ENCODE measurements around the gene RDH14.

The RDH14 gene

DNA sequence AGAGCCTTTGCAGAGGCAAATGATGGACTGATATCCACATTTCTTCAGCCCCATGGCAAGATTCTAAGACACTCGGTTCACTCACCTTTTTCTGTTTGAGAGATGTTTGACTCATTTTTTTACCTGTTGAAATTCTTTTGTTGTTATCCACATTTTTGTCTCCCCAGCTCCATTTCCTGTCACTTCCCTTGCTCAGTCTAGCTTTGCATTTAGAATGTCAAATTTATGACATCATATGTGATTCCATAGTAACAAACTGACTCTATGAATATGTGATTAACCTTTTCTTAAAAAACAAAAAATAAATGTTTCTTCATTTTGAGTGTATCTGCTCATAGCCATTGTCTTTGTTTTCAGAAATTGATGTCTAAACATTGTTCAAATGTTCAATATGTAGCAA, 28.9 kb upstream of the RDH14 start, which contains the start of gene NT5C1B:
Gene NT5C1B, minus strand, starts transcription at position 216 of the 400 bp plus-strand sequence. Its CDS starts 101 bp downstream, at position 115.
- Histone ChIP-seq H3K4me3 (ENCODE audit: low read length) (no peak within 1 kb of the TSS), H3K4me2 (ENCODE audit: low read length) (no peak within 1 kb of the TSS), H3K9me2 (replicated peaks; ENCODE audit: control insufficient read depth, low read length) (no peaks in the 10 kb centered on the region; the same call in 1 of the 2 replicates), H3K27ac (ENCODE audit: low read depth, low read length) (no peak within 1 kb of the TSS), H4K20me1 (ENCODE audit: control insufficient read depth, insufficient read depth, low read depth, low read length) (no peaks in the 10 kb centered on the region), H3F3A (ENCODE audit: control insufficient read depth, insufficient read depth) (no peaks in the 10 kb centered on the region), H3K4me1 (ENCODE audit: control insufficient read depth, low read length) (no peaks in the 10 kb centered on the region), H3K79me2 (ENCODE audit: control insufficient read depth, low read length) (no peaks in the 10 kb centered on the region), H3K36me3 (ENCODE audit: control insufficient read depth, low read length) (no peaks in the 10 kb centered on the region), H3K27me3 (ENCODE audit: control insufficient read depth, low read length) (no peaks in the 10 kb centered on the region), H3K9me3 (ENCODE audit: control insufficient read depth, insufficient read depth, low read length) (no peaks in the 10 kb centered on the region)
- TF ChIP-seq, protein P1, sequence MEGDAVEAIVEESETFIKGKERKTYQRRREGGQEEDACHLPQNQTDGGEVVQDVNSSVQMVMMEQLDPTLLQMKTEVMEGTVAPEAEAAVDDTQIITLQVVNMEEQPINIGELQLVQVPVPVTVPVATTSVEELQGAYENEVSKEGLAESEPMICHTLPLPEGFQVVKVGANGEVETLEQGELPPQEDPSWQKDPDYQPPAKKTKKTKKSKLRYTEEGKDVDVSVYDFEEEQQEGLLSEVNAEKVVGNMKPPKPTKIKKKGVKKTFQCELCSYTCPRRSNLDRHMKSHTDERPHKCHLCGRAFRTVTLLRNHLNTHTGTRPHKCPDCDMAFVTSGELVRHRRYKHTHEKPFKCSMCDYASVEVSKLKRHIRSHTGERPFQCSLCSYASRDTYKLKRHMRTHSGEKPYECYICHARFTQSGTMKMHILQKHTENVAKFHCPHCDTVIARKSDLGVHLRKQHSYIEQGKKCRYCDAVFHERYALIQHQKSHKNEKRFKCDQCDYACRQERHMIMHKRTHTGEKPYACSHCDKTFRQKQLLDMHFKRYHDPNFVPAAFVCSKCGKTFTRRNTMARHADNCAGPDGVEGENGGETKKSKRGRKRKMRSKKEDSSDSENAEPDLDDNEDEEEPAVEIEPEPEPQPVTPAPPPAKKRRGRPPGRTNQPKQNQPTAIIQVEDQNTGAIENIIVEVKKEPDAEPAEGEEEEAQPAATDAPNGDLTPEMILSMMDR (IDR thresholded peaks at IDR 0.05; ENCODE audit: low read depth, low read length, poor library complexity, severe bottlenecking), result no peak
- TF ChIP-seq EZH2phosphoT487 (IDR thresholded peaks at IDR 0.05; ENCODE audit: borderline replicate concordance, low read length), result no peak

DNA sequence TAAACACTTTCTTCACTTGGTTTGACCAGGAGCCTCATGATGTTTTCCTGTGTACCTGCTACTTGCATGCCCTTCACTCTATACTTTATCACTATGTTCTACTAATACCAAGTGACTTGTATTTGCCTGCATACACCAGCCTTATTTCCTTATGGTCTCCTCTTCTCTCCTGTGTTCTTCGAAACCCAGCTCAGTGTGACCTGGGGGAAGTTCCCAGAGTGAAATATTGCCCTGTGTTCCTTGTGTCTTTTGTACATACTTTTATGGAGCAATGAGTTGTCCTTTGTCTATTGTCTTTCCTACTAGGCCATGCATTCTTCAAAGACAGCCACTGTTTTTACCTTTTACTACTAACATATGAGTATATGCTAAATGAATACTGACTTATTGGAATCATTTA, 28.3 kb upstream of the RDH14 start:
- Histone ChIP-seq H3K36me3 (ENCODE audit: control insufficient read depth, low read length) (no peaks in the 10 kb centered on the region), H3F3A (ENCODE audit: control insufficient read depth, insufficient read depth) (no peaks in the 10 kb centered on the region), H3K27me3 (ENCODE audit: control insufficient read depth, low read length) (no peaks in the 10 kb centered on the region), H3K27ac (ENCODE audit: low read depth, low read length) (no peak overlapping the region), H3K9me3 (ENCODE audit: control insufficient read depth, insufficient read depth, low read length) (no peaks in the 10 kb centered on the region), H3K4me2 (ENCODE audit: low read length) (no peak overlapping the region), H3K9me2 (replicated peaks; ENCODE audit: control insufficient read depth, low read length) (no peaks in the 10 kb centered on the region; the same call in 1 of the 2 replicates), H4K20me1 (ENCODE audit: control insufficient read depth, insufficient read depth, low read depth, low read length) (no peaks in the 10 kb centered on the region), H3K79me2 (ENCODE audit: control insufficient read depth, low read length) (no peaks in the 10 kb centered on the region), H3K4me1 (ENCODE audit: control insufficient read depth, low read length) (no peaks in the 10 kb centered on the region), H3K4me3 (ENCODE audit: low read length) (no peak overlapping the region)
- no peak for TF ChIP-seq EZH2phosphoT487 (IDR thresholded peaks at IDR 0.05; ENCODE audit: borderline replicate concordance, low read length)
- TF ChIP-seq, protein P1 (IDR thresholded peaks at IDR 0.05; ENCODE audit: low read depth, low read length, poor library complexity, severe bottlenecking), result no peak

DNA sequence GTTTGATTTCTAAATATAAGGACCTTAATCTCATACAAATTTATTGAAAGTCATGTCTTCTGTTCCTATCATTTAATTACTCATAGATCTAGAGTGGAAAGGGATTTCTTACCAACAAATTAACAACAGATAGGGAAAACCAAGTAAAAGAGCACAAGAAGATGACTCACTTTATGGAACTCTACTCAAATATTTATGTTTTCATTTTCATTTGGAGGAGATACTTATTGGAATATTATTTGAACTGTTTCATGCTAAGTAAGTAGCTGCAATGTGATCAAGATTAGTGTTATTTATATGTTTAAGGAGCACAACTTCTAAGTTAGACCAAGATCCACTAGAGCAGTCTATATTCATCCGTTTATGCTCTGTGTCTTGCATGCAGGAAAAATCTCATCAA, 27.6 kb upstream of the RDH14 start:
- H3K27me3 ChIP-seq (ENCODE audit: control insufficient read depth, low read length), result no peaks in the 10 kb centered on the region
- no peak overlapping the region for H3K4me2 ChIP-seq (ENCODE audit: low read length)
- no peak overlapping the region for H3K27ac ChIP-seq (ENCODE audit: low read depth, low read length)
- H3K9me3 ChIP-seq (ENCODE audit: control insufficient read depth, insufficient read depth, low read length), result no peaks in the 10 kb centered on the region
- no peaks in the 10 kb centered on the region for H3F3A ChIP-seq (ENCODE audit: control insufficient read depth, insufficient read depth)
- TF ChIP-seq, protein P1 (IDR thresholded peaks at IDR 0.05; ENCODE audit: low read depth, low read length, poor library complexity, severe bottlenecking), result no peak
- TF ChIP-seq EZH2phosphoT487 (IDR thresholded peaks at IDR 0.05; ENCODE audit: borderline replicate concordance, low read length), result no peak
- H3K9me2 ChIP-seq (replicated peaks; ENCODE audit: control insufficient read depth, low read length), result no peaks in the 10 kb centered on the region; the same call in 1 of the 2 replicates
- H3K4me3 ChIP-seq (ENCODE audit: low read length), result no peak overlapping the region
- no peaks in the 10 kb centered on the region for H4K20me1 ChIP-seq (ENCODE audit: control insufficient read depth, insufficient read depth, low read depth, low read length)
- H3K4me1 ChIP-seq (ENCODE audit: control insufficient read depth, low read length), result no peaks in the 10 kb centered on the region
- H3K36me3 ChIP-seq (ENCODE audit: control insufficient read depth, low read length), result no peaks in the 10 kb centered on the region
- H3K79me2 ChIP-seq (ENCODE audit: control insufficient read depth, low read length), result no peaks in the 10 kb centered on the region

Measured in DOHH2 (cell line).